Immature natural killer cell (primary cell): Measurements from ENCODE around the gene HOXB7. TPM values are rescaled to one million over a fixed set of nuclear protein-coding genes. Genes with fewer than 3 reads are reported as not detected.

ENCODE experiments used
- DNase-seq, 3 donors: peaks; one replicate each; pipeline ENCODE4 v3.0.0; 2022; ENCODE audit warnings: mixed read lengths in 1 of 3
- H3K27ac Mint-ChIP-seq, 6 donors: one replicate each; pipeline ENCODE4 v1.8.0; 2020; ENCODE audit warnings: mixed read lengths in 6 of 6, mild to moderate bottlenecking in 5 of 6, inconsistent platforms in 4 of 6, moderate library complexity in 3 of 6
- H3K27me3 Mint-ChIP-seq, 3 donors: one replicate each; pipeline ENCODE4 v1.8.0; 2020 to 2021; ENCODE audit warnings: low read depth in 3 of 3, mild to moderate bottlenecking in 3 of 3, mixed read lengths in 3 of 3, moderate library complexity in 3 of 3, inconsistent platforms in 1 of 3
- H3K36me3 Mint-ChIP-seq, 3 donors: one replicate each; pipeline ENCODE4 v1.8.0; 2020; ENCODE audit warnings: mixed read lengths in 3 of 3, inconsistent platforms in 2 of 3, mild to moderate bottlenecking in 2 of 3
- H3K4me1 Mint-ChIP-seq, 2 donors: one replicate each; pipeline ENCODE4 v1.8.0; 2020; ENCODE audit warnings: inconsistent platforms in 2 of 2, mild to moderate bottlenecking in 2 of 2, mixed read lengths in 2 of 2, moderate library complexity in 1 of 2
- H3K4me3 Mint-ChIP-seq, 5 donors: one replicate each; pipeline ENCODE4 v1.8.0; 2020; ENCODE audit warnings: mild to moderate bottlenecking in 5 of 5, mixed read lengths in 5 of 5, inconsistent platforms in 3 of 5, moderate library complexity in 3 of 5
- H3K9me3 Mint-ChIP-seq, 6 donors: one replicate each; pipeline ENCODE4 v1.8.0; 2020; ENCODE audit warnings: mild to moderate bottlenecking in 6 of 6, mixed read lengths in 6 of 6, inconsistent platforms in 4 of 6, moderate library complexity in 3 of 6
- polyA plus RNA-seq, 3 donors: library from polyadenylated mRNA; unstranded; fragments of 300-500 nt; fragmentation: Illumina TruSeq; gene quantifications; one replicate each; pipeline ENCODE4 v1.2.3, GENCODE V29; 2021

HOXB7 gene
- polyA plus RNA-seq, 3 donors from 2014 or later = 0.39 to 1.8 (median 1.5) TPM

DNA sequence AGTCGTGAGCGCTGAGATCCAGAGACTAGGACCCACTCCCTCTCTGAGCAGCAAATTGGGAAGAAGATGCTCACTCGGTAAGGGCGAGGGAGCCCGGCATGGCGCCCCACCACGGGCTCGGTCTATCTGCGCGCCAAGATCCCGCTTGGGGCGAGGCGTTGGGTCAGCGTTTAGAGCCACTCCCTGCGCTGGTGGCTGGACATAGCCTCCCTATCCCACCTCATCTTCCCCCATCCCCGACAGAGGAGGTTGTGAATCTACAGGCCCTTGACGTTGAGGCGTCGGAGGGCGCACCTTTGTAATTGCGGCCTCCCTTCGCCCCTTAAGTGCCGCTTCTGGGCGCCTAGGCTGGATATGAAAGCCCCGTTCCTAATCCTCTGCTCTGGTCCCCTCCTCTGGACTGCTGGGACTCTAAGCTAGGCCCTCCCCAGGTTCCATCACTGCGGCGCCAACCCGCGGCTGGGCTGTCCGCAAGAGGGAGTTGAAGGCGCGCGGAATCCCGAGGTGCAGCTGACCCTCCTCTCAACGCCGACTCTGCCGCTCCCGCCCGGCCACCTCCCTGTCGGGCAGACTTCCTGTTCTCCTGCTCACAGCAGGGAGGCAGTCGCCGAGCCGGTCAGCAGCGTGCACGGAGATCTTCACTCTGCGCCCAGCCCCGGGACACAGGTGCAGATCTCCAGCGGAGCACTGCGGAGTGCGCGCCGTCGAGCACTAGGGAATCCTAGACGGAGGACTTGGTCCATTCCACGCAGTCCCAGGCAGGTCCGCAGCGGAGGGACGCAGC, 31.4 kb upstream of the HOXB7 start:
- peaks cover 8 to 21% of the 10 kb centered on the region in 2 donors for H3K4me1 Mint-ChIP-seq
- H3K27ac Mint-ChIP-seq = no peak overlapping the region

DNA sequence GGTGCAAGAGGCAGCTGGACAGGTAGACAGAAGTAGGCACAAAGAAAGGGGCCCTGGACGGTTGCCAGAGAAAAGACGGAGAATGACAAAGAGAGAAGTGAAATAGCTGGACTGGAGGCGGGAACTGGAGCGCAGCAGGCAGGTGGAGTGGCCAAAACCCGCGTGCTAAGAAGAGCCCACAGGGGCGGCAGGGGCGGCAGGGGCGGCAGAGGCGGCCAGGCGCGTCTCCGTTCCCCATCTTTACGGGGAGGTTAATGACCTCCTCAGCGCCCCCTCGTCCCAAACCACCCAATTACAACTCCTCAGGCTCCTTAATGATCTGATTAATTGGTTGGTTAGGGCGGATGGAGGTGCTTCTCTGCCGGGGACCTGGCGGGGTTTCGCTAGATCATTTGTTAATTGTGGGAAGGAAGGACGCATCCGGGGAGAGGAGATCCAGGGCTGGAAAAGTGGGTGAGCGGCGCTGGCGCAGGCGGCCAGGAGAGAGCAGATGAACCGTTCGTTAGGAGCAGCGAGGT, 30.8 kb upstream of the HOXB7 start:
- no peak for DNase-seq
- H3K36me3 Mint-ChIP-seq = peaks cover 0 to 7% (median 0%) of the 10 kb centered on the region in 3 donors
- peaks cover 6 to 16% of the 10 kb centered on the region in 2 donors for H3K4me1 Mint-ChIP-seq
- no peak overlapping the region for H3K27ac Mint-ChIP-seq
- H3K4me3 Mint-ChIP-seq = peak overlapping the region in 1 of 5 donors; percentile 12
- H3K27me3 Mint-ChIP-seq = peaks cover 18 to 38% (median 32%) of the 10 kb centered on the region in 3 donors
- H3K9me3 Mint-ChIP-seq = no peaks in the 10 kb centered on the region

More for the DNA sequence above, 31.4 kb upstream of the HOXB7 start:
- Mint-ChIP-seq H3K4me3 (peak overlapping the region in 1 of 5 donors; percentile 12), H3K36me3 (peaks cover 0 to 7% (median 0%) of the 10 kb centered on the region in 3 donors), H3K9me3 (no peaks in the 10 kb centered on the region), H3K27me3 (peaks cover 18 to 37% (median 33%) of the 10 kb centered on the region in 3 donors)
- no peak for DNase-seq

DNA sequence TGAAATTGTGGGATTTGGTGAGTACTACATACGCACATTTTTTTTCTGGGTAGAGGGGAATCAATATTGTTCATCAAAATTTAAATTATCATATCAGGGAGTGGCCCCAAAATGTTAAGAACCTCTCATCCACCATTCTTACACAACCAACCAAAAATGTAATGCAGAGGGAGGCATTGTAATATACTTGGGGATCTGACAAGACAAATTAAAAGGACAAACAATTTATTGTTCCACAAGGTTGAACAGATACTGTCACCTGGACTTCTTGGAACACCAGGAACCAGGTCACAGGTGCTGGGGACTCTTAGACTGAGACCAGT, 30.0 kb upstream of the HOXB7 start:
- no peak overlapping the region for H3K4me3 Mint-ChIP-seq
- H3K9me3 Mint-ChIP-seq = no peaks in the 10 kb centered on the region
- peaks cover 22 to 44% (median 38%) of the 10 kb centered on the region in 3 donors for H3K27me3 Mint-ChIP-seq
- H3K4me1 Mint-ChIP-seq = peaks cover 3 to 15% of the 10 kb centered on the region in 2 donors
- peaks cover 0 to 7% (median 0%) of the 10 kb centered on the region in 3 donors for H3K36me3 Mint-ChIP-seq
- H3K27ac Mint-ChIP-seq = no peak overlapping the region
- DNase-seq = no peak

DNA sequence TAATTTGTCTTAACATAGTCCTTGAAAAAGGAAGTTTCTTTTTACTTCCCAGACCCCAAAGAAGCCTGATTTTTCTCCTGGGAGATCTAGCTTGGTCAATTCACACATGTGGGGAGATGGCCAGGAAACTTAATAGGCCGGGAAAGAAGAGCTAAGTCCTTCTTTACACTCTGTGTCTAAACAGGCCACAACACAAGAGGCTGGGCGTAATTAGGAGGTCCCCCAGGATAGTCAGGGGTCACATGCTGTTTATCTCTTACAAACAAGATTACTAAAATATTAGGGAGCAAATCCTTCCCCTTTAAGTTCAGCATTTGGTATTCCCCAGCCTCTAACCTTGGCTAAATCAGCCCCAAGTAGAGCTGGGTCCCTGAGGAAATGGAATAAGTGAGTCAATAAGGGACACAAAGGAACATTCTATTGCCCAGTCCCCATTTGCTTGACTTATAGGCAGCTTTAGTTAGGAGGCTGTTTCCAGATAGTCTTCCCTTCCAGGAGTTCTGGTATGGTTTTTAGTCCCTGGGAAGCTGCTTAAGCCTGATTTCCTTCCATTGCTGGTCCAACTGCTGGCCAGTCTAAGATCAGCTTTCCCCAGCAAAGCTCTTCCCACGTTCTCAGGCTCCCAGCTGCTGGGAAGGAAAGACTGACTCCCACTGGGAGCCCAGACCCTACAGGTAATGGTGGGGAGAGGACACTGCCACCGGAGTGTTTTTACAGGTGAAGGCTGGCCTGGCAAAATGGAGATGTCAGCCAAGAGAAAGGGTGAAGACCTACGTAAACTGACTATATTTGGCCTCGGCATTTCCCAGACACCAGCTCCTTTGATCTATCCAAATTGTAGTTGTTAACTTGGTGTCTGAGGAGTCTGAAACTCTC, 29.4 kb upstream of the HOXB7 start:
- Mint-ChIP-seq H3K9me3 (no peaks in the 10 kb centered on the region), H3K27me3 (peaks cover 21 to 44% (median 40%) of the 10 kb centered on the region in 3 donors), H3K36me3 (peaks cover 0 to 7% (median 0%) of the 10 kb centered on the region in 3 donors), H3K4me1 (peaks cover 3 to 9% of the 10 kb centered on the region in 2 donors), H3K4me3 (no peak overlapping the region), H3K27ac (no peak overlapping the region)
- no peak for DNase-seq

DNA sequence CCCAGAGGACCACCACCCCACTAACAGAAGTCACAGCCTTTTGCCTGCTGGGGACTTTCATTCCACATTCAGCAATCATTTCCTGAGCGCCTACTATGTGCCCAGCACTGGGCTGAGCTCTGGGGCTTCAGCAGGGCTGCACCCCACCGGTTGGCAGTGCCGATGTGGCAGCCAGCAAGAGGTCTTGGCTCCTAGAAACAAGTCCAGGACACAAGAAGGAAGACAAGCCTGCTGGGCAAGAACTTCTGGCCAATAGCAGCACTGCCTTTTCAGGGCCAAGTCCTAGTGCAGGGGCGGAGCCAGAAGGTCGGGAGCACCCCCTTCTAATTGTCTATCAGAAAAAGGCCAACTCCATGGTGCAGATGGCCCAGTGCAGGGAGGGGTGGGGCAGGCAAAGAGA, 28.3 kb upstream of the HOXB7 start:
- Mint-ChIP-seq H3K4me1 (peaks cover 5 to 14% of the 10 kb centered on the region in 2 donors), H3K27me3 (peaks cover 26 to 44% (median 39%) of the 10 kb centered on the region in 3 donors), H3K9me3 (no peaks in the 10 kb centered on the region), H3K36me3 (peaks cover 0 to 7% (median 0%) of the 10 kb centered on the region in 3 donors), H3K27ac (no peak overlapping the region), H3K4me3 (no peak overlapping the region)
- DNase-seq = no peak

DNA sequence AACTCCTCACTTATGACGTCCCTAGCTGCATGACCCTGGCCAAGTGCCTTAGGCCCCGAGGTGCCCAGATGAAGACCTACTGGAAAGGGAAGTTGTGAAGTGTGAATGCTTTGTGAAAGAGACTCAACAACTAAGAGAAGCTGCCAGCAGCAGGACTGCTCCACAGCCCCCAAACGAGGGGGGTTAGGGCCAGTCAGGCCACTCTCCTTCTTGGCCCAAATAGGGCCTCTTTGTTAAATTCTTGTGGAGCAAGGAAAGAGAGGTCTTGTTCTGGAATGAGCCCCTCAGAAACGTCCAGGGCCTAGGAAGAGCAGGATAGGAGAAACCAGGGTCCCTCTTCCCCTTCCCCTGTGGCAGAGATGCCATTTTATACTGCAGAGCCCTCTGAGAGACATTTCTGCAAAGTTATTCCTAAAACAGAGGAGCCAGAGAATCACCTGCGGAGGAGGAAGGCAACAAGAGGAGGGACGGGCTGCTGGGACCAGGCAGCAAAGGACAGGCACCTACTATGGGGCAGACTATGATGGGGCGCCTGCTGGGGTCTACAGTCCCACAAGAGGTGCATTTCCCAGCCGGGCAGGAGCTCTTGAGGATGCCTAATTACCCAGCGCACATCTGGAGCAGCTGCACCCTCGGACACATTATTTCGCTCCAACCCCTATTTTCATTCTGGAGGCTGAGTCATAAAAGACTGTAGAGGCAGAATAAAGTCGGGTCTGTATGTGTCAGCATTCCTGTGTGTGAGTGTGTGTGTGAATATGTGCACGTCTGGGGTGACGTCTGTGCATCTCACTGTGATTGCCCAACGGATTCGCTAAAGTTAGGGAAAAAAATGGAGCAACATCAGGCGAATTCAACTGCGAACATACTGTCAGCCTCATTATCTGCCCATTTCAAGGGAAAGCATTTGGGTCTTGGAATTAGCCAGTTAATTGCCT, 26.8 kb upstream of the HOXB7 start:
- Mint-ChIP-seq H3K36me3 (peaks cover 0 to 7% (median 0%) of the 10 kb centered on the region in 3 donors), H3K27me3 (peaks cover 32 to 43% (median 36%) of the 10 kb centered on the region in 3 donors), H3K4me3 (no peak overlapping the region), H3K4me1 (peaks cover 9 to 22% of the 10 kb centered on the region in 2 donors), H3K27ac (no peak overlapping the region), H3K9me3 (peaks cover 0 to 4% (median 0%) of the 10 kb centered on the region in 6 donors)
- no peak for DNase-seq

DNA sequence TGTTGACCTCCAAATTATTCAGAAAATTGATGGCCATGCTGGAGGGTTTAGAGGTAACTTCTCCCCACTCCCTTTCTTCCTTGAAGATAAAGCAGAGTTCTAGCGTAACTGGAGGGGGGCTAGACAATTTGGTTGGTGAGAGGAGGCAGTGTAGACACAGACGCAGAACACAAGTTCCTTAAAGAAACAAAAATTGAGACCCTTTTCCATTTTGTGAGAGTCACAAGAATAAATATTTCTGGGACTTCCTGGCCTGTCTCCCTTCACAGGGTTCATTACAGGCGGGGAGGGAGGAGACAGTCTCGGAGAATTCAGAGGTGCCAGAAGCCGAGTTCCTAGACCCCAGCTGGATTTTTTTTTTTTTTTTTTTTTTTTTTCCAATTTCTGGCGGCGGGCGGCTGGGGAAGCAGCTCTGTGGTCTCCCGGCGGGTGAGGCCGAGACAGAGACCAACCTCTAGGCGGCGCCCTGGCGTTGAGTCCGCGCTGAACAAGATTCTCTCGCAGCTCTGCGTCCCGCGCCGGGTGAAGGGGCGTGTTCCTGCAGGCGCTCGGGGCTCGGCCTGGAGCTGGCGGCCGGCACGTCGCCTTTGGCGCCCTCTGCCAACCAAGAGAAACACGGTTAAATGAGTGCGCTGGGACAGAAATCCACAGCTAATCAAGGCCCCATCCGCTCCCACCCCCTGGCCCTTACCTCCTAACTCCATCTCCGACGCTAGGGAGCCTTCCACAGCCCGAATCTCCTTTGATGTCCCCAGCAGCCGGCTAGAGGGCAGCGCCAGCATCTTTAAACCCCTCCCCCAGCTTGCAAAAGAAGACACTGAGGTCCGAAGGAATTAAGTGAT, 25.6 kb upstream of the HOXB7 start:
- DNase-seq = peak; percentile 47 to 56 (median 52)
- Mint-ChIP-seq H3K9me3 (peaks cover 0 to 4% (median 0%) of the 10 kb centered on the region in 6 donors), H3K36me3 (peaks cover 0 to 6% (median 0%) of the 10 kb centered on the region in 3 donors), H3K27me3 (peaks cover 30 to 41% (median 36%) of the 10 kb centered on the region in 3 donors), H3K4me1 (peaks cover 8 to 16% of the 10 kb centered on the region in 2 donors), H3K27ac (peak overlapping the region in 1 of 6 donors; percentile 20), H3K4me3 (peak overlapping the region in 2 of 5 donors; percentile 5 to 38)

DNA sequence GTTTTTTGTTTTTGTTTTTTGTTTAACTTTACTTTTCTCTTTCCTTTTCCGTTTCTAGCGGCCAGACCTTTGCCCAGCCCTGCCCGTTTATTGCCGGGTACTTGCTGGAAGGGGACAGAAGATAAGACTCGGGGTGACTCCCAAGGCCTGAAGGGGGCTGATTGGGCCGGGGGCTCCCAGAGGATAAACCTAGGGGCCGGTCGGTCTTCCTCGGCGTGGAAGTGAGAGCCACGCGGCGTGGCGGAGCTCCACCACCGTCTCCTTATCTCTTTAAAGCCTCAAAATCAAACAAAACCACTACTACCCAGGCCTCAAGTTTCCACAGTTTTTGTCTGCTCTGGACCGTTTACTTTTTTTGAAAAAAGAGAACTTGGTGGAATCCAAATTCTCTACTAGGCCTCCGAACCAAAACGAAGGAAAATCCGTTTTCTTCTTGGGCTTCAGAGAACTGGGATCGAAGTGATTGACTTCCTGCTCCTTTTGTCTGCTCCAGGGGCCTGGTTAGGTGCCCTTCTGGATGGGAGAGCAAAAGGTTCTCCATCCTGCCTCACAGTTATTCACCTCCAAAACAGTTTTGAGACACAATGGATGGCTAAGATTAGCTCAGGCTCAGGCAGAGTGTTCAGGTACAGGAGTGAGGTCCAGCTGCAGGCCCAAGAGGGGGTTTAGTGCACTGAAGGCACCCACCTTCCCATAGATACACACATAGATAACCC, 23.8 kb upstream of the HOXB7 start:
- H3K36me3 Mint-ChIP-seq = peaks cover 0 to 2% (median 0%) of the 10 kb centered on the region in 3 donors
- peaks cover 0 to 4% (median 0%) of the 10 kb centered on the region in 6 donors for H3K9me3 Mint-ChIP-seq
- DNase-seq = no peak
- H3K27ac Mint-ChIP-seq = no peak overlapping the region
- H3K27me3 Mint-ChIP-seq = peaks cover 31 to 49% (median 47%) of the 10 kb centered on the region in 3 donors
- H3K4me1 Mint-ChIP-seq = peaks cover 8 to 15% of the 10 kb centered on the region in 2 donors
- H3K4me3 Mint-ChIP-seq = peak overlapping the region in 2 of 5 donors; percentile 25 to 45

DNA sequence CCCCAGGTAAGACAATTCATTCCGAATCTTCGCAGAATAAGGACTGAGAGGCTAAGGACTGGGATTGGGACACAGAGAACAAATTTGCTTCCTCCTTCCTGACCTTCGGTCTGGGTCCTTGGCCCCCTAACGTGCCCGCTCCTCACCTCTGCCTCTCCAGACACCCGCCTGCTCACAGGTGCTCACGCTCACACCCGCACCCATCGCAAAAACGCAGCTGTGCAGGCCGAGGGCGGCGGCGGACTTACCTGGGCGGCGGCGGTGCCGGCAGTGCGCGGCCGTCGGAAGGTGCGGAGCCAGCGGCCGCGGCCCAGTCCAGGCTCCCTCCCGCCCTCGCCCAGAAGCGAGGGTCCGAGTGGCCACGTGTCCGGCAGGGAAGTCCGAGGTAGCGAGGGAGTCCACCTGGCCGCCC, 22.5 kb upstream of the HOXB7 start:
- Mint-ChIP-seq H3K4me3 (no peak overlapping the region), H3K27ac (no peak overlapping the region)
- DNase-seq = no peak

DNA sequence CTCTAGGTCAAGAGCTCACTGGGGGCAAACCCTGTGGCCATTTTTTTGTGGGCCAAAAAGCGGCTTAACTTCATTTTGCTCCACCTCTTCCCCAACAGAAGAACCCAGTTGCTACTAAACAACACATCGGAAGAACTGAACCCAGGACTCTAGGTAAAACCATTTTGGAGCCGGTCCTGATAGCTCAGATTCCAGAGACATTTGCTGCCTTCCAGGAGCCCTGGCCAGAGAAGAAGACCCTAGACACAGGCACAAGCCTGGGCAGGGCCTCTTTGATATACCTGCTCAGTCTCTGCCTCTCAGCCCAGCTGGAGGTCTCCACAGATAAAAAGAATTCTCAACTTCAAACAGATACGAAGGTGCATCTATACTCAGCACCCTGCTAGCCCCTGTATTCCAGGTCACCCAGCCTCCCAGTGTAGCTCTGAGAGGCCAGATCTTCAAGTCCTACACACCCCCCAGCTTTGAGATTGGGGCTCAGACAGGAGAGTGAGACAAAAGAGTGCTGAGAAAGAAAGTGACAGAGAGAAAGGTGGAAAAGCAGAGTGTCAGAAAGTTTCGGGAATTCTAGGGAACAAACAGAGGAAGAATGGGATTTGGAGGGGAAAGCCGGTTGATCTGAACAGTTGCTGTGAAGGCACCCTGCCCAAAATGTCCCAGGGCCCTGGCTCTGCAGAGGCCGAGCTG, 21.9 kb upstream of the HOXB7 start:
- no peak for DNase-seq
- peaks cover 0 to 4% (median 0%) of the 10 kb centered on the region in 6 donors for H3K9me3 Mint-ChIP-seq
- peak overlapping the region in 2 of 5 donors; percentile 0 to 1 for H3K4me3 Mint-ChIP-seq
- H3K4me1 Mint-ChIP-seq = peaks cover 8 to 15% of the 10 kb centered on the region in 2 donors
- peaks cover 30 to 58% (median 46%) of the 10 kb centered on the region in 3 donors for H3K27me3 Mint-ChIP-seq
- no peaks in the 10 kb centered on the region for H3K36me3 Mint-ChIP-seq
- H3K27ac Mint-ChIP-seq = no peak overlapping the region

More for the DNA sequence above, 22.5 kb upstream of the HOXB7 start:
- Mint-ChIP-seq H3K27me3 (peaks cover 27 to 53% (median 42%) of the 10 kb centered on the region in 3 donors), H3K9me3 (peaks cover 0 to 4% (median 0%) of the 10 kb centered on the region in 6 donors), H3K36me3 (no peaks in the 10 kb centered on the region), H3K4me1 (peaks cover 8 to 15% of the 10 kb centered on the region in 2 donors)
